AG10803 (cell line): ENCODE measurements around the gene SLC2A1.

Experiments
- DNase-seq: peaks from one replicate; pipeline ENCODE4 v3.0.0; 2010; ENCODE audit warnings: low read depth
- H3K4me3 ChIP-seq: 2 replicates; pipeline ENCODE4 v1.5.1; 2011; ENCODE audit warnings: mild to moderate bottlenecking, low read length, control low read depth
- CTCF ChIP-seq: conservative IDR thresholded peaks from 2 replicates; pipeline ENCODE4 v1.5.1; 2011; ENCODE audit warnings: mild to moderate bottlenecking, low read length, control low read depth, inconsistent platforms

Gene SLC2A1

GRCh38 chr1:42973799-42974198 lies 15.1 kb upstream of the SLC2A1 start:
- no peak for TF ChIP-seq CTCF
- H3K4me3 ChIP-seq = no peak overlapping the region
- DNase-seq = no peak

DNA sequence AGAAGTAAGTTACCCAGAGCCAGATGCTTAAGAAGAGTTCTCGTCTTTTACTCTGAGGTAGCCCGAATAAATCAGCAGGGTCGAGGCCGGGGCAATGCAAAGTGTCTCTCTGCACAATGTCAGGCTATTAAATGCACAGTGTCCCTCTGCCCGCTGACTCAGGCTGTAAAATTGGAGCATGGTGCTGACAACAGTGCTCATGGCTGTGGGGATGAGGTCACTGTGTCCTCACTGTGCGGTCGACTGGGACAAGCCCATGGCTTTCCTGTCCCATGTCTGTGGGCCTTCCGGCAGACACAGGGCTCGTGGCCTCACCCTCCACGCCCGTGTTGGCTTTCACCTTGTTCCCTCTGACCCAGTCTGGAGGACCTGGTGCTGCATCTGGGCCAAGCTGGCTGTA lies 14.6 kb upstream of the SLC2A1 start:
- no peak for DNase-seq

GRCh38 chr1:42971841-42972291 lies 13.2 kb upstream of the SLC2A1 start:
- no peak overlapping the region for H3K4me3 ChIP-seq
- peak; percentile 95 for DNase-seq
- no peak for TF ChIP-seq CTCF

More for the DNA sequence above, 14.6 kb upstream of the SLC2A1 start:
- no peak for TF ChIP-seq CTCF
- H3K4me3 ChIP-seq = no peak overlapping the region

DNA sequence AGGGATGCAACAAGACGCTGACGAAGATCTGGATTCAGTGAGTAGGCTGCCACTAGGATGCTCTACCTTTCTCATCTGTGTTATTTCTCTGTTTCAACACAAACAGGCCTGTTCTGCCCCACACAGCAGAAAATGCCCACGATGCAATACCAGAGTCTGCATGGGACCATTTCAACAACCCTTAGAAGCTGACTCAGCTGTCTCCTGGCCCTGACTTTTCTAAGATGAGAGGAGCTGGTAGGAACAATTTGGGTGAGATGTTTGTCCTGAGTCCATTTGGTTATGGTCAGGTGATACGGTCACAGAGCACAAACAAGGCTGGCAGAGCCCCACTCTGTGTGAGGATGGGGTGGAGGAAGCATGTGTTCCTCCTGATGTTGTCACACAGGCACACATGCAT lies 11.5 kb upstream of the SLC2A1 start:
- H3K4me3 ChIP-seq = no peak overlapping the region
- DNase-seq = no peak
- no peak for TF ChIP-seq CTCF

- no peak for TF ChIP-seq CTCF
- no peak for DNase-seq
- H3K4me3 ChIP-seq = no peak overlapping the region
Measured at GRCh38 chr1:42968654-42969053, 10.0 kb upstream of the SLC2A1 start.

GRCh38 chr1:42966688-42967612 lies 8.3 kb upstream of the SLC2A1 start:
- no peak overlapping the region for H3K4me3 ChIP-seq
- DNase-seq = peak; percentile 93
- no peak for TF ChIP-seq CTCF

GRCh38 chr1:42965378-42965777 lies 6.7 kb upstream of the SLC2A1 start:
- no peak for DNase-seq
- no peak overlapping the region for H3K4me3 ChIP-seq
- no peak for TF ChIP-seq CTCF
